PFSK-1 (cell line): ENCODE data around the gene OPTC.

Source experiments
- POLR2AphosphoS5 ChIP-seq: IDR thresholded peaks from 2 replicates; pipeline ENCODE4 v1.6.1; 2012; ENCODE audit warnings: low read depth, mild to moderate bottlenecking, control low read depth, low read length, moderate library complexity
- TAF1 ChIP-seq: IDR thresholded peaks from 2 replicates; pipeline ENCODE4 v1.6.1; 2012; ENCODE audit warnings: low read length, control low read depth, borderline replicate concordance; ENCODE audit not compliant: insufficient read depth
- TF ChIP-seq, protein P1 (sequence below), 2 experiments: IDR thresholded peaks; 2 replicates each; pipeline versions ENCODE4 v1.6.1 to v1.8.0; 2011 to 2012; ENCODE audit warnings: low read depth in 2 of 2, low read length in 2 of 2, control low read depth in 1 of 2, inconsistent platforms in 1 of 2, mild to moderate bottlenecking in 1 of 2, moderate library complexity in 1 of 2; ENCODE audit not compliant: insufficient read depth in 1 of 2

- TF ChIP-seq TAF1 (no peak), POLR2AphosphoS5 (no peak)
- TF ChIP-seq, protein P1, sequence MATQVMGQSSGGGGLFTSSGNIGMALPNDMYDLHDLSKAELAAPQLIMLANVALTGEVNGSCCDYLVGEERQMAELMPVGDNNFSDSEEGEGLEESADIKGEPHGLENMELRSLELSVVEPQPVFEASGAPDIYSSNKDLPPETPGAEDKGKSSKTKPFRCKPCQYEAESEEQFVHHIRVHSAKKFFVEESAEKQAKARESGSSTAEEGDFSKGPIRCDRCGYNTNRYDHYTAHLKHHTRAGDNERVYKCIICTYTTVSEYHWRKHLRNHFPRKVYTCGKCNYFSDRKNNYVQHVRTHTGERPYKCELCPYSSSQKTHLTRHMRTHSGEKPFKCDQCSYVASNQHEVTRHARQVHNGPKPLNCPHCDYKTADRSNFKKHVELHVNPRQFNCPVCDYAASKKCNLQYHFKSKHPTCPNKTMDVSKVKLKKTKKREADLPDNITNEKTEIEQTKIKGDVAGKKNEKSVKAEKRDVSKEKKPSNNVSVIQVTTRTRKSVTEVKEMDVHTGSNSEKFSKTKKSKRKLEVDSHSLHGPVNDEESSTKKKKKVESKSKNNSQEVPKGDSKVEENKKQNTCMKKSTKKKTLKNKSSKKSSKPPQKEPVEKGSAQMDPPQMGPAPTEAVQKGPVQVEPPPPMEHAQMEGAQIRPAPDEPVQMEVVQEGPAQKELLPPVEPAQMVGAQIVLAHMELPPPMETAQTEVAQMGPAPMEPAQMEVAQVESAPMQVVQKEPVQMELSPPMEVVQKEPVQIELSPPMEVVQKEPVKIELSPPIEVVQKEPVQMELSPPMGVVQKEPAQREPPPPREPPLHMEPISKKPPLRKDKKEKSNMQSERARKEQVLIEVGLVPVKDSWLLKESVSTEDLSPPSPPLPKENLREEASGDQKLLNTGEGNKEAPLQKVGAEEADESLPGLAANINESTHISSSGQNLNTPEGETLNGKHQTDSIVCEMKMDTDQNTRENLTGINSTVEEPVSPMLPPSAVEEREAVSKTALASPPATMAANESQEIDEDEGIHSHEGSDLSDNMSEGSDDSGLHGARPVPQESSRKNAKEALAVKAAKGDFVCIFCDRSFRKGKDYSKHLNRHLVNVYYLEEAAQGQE (IDR thresholded peaks at IDR 0.05; ENCODE audit: insufficient read depth in 1 of 2, low read depth in 2 of 2, low read length in 2 of 2), result no peak
Observed at GRCh38 chr1:203476216-203476814, 17.6 kb upstream of the OPTC start.
